Measurements from ENCODE around the gene CNTNAP1. TPM values are rescaled to one million over a fixed set of nuclear protein-coding genes. Genes with fewer than 3 reads are reported as not detected.

Gene CNTNAP1
- total and polyA plus RNA-seq, 10 of the 15 experiments (the other 5 are each of a cell fraction or from before 2014, with no cell fraction given), result 0.95 to 29.9 (median 10.4) TPM

DNA sequence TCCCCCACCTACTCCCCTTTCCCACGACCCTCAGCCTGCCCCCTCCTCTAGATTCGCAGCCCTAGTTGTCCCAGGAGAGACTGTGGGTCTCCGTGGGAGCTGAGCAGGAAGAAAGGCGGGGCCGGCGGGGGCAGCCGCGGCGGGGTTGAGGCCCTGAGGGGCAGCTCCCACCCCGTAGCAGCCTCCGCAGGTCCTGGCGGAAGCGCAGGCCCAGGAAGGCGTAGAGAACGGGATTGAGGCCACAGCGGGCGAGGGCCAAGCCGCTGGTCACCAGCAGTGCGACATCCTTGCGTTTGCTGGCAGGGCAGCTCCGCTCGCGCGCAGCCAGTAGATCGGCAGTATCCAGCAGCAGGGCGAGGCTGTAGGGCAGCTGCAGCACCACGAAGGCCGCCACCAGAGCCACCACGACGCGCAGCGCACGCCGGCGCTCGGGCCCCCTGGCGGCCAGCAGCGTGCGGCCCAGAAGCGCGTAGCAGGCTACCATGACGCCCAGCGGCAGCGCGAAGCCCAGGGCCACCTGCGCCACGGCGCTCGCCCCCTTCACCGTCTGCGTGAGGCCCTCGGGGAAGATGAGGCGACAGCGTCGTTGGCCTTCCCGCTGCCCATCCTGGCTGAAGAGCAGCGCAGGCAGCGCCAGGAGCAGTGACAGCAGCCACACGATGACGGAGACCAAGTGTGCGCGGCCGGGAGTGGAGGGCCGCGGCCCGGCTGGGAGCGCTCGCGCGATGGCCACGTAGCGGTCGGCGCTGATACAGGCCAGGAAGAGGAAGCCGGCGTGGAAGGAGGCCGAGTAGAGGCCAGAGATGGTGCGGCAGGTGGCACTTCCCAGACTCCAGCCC is 2.6 kb upstream of the CNTNAP1 start:
- no peak for DNase-seq (ENCODE audit: low read depth, low spot score)
- 22% methylated on average over 75 of the region's 78 CpGs for WGBS (ENCODE audit: insufficient coverage, insufficient replicate concordance, low lambda C conversion rate, missing lambda C conversion rate)
- no peaks in the 10 kb centered on the region for H3K27me3 ChIP-seq (replicated peaks in 1 of 2; ENCODE audit: control insufficient read depth in 2 of 2, insufficient read depth in 2 of 2, low read length in 1 of 2)
- H3K79me2 ChIP-seq (ENCODE audit: control insufficient read depth, insufficient read depth, low read length), result peaks cover 76% of the 10 kb centered on the region
- ChIA-PET CTCF (interaction anchor here (0.8 to 10.1 kb wide), 28 partner anchors 8 to 143 kb away, joined by 3 to 239 read pairs (median 5); partner anchors contain the start of genes NAGLU, PSMC3IP, RETREG3 and TUBG1), SMC1A (ENCODE audit: uncharacterized antibody, unreplicated experiment) (interaction anchor here (0.9 to 8.3 kb wide), 13 partner anchors 16 to 143 kb away, joined by 3 to 124 read pairs (median 8); partner anchors contain the start of genes PSMC3IP, RETREG3, TUBG1 and TUBG2), POLR2A (interaction anchor here (0.7 to 6.6 kb wide), 13 partner anchors 21 to 265 kb away, joined by 3 to 120 read pairs (median 5); partner anchors contain the start of genes PSMC3IP, RETREG3, TUBG1 and TUBG2), RAD21 (ENCODE audit: unreplicated experiment) (interaction anchor here (0.6 to 6.5 kb wide), 22 partner anchors 10 to 578 kb away, joined by 3 to 152 read pairs (median 5); partner anchors contain the start of genes PSMC3IP, RETREG3, TUBG1 and VPS25)
- intact Hi-C loops (cut with micrococcal nuclease; ENCODE audit: unreplicated experiment) (loop anchor here (2.0 to 5.0 kb wide), 2 partner anchors 61 to 83 kb away; partner anchors contain the start of gene RAMP2), in situ Hi-C loops (cut with MboI) (no loop called here)
- peak overlapping the region; percentile 82 for H3K4me3 ChIP-seq
- peak overlapping the region; percentile 100 for H3K4me2 ChIP-seq (ENCODE audit: control insufficient read depth, insufficient read depth)
- H3K9ac ChIP-seq (ENCODE audit: control insufficient read depth, insufficient read depth, low read length), result peak overlapping the region; percentile 82
- H4K20me1 ChIP-seq (ENCODE audit: control insufficient read depth, insufficient read depth), result no peaks in the 10 kb centered on the region
- H3K4me1 ChIP-seq (ENCODE audit: control insufficient read depth, insufficient read depth, low read length), result peaks cover 19% of the 10 kb centered on the region
- no peaks in the 10 kb centered on the region; the same call in 2 of the 3 replicates for H3K9me3 ChIP-seq (replicated peaks; ENCODE audit: control insufficient read depth, insufficient read depth, low read length)
- no peaks in the 10 kb centered on the region for H3K36me3 ChIP-seq (ENCODE audit: control insufficient read depth in 2 of 2, insufficient read depth in 2 of 2, low read length in 1 of 2)
- peak overlapping the region; percentile 91 for H2AFZ ChIP-seq (ENCODE audit: control insufficient read depth, low read depth, low read length)
- peak; percentile 55 for ATAC-seq
- BruUV-seq (replicated peaks), result no TSS peak
- H3K27ac ChIP-seq (ENCODE audit: control insufficient read depth, insufficient read depth), result peak overlapping the region; percentile 93
- peak; percentile 27 for FAIRE-seq
- TF ChIP-seq STAT3 (IDR thresholded peaks at IDR 0.05; ENCODE audit: low read depth, low read length) (no peak), MEF2A (IDR thresholded peaks at IDR 0.05; ENCODE audit: insufficient read depth, low read depth, low read length) (0 out of 2 replicates have a peak, but pooled peaks have one; percentile 48), YY1 (IDR thresholded peaks at IDR 0.05; ENCODE audit: low read depth, low read length) (peak; percentile 90), BCL11A (IDR thresholded peaks at IDR 0.05; ENCODE audit: low read depth, low read length) (no peak), SIX5 (IDR thresholded peaks at IDR 0.05; ENCODE audit: low read depth, low read length, severe bottlenecking) (no peak), RAD51 (IDR thresholded peaks at IDR 0.05) (no peak), TAF1 (IDR thresholded peaks at IDR 0.05; ENCODE audit: borderline replicate concordance, low read depth, low read length) (peak; percentile 63; the same call in 1 of the 2 replicates), MTA2 (IDR thresholded peaks at IDR 0.05; ENCODE audit: low read depth) (peak; percentile 37; the same call in 1 of the 2 replicates), POLR2AphosphoS5 (IDR thresholded peaks at IDR 0.05; ENCODE audit: low read length) (peak; percentile 32; the same call in 1 of the 2 replicates), TCF7 (IDR thresholded peaks at IDR 0.05; ENCODE audit: borderline replicate concordance) (no peak), JUNB (IDR thresholded peaks at IDR 0.05) (no peak), CREB1 (IDR thresholded peaks at IDR 0.05; ENCODE audit: low read depth) (no peak), BHLHE40 (IDR thresholded peaks at IDR 0.05; ENCODE audit: borderline replicate concordance in 1 of 2, low read depth in 2 of 2, low read length in 1 of 2) (peak; percentile 45 to 83; a peak in 3 of 4 replicates)
- TF ChIP-seq, protein P1, sequence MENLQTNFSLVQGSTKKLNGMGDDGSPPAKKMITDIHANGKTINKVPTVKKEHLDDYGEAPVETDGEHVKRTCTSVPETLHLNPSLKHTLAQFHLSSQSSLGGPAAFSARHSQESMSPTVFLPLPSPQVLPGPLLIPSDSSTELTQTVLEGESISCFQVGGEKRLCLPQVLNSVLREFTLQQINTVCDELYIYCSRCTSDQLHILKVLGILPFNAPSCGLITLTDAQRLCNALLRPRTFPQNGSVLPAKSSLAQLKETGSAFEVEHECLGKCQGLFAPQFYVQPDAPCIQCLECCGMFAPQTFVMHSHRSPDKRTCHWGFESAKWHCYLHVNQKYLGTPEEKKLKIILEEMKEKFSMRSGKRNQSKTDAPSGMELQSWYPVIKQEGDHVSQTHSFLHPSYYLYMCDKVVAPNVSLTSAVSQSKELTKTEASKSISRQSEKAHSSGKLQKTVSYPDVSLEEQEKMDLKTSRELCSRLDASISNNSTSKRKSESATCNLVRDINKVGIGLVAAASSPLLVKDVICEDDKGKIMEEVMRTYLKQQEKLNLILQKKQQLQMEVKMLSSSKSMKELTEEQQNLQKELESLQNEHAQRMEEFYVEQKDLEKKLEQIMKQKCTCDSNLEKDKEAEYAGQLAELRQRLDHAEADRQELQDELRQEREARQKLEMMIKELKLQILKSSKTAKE (IDR thresholded peaks at IDR 0.05; ENCODE audit: low read depth, poor library complexity, severe bottlenecking), result no peak
- TF ChIP-seq, protein P2, sequence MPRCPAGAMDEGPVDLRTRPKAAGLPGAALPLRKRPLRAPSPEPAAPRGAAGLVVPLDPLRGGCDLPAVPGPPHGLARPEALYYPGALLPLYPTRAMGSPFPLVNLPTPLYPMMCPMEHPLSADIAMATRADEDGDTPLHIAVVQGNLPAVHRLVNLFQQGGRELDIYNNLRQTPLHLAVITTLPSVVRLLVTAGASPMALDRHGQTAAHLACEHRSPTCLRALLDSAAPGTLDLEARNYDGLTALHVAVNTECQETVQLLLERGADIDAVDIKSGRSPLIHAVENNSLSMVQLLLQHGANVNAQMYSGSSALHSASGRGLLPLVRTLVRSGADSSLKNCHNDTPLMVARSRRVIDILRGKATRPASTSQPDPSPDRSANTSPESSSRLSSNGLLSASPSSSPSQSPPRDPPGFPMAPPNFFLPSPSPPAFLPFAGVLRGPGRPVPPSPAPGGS (IDR thresholded peaks at IDR 0.05; ENCODE audit: borderline replicate concordance, insufficient read depth, low read depth, low read length, poor library complexity, severe bottlenecking), result no peak

All from GM12878 (cell line).